ENCODE results near the gene NPPB.

Gene NPPB

GRCh38 chr1:11835441-11836225 lies 23.1 kb downstream of the NPPB start:
- no peak for DNase-seq (ENCODE audit: low read depth in 2 of 2, low spot score in 1 of 2)

DNA sequence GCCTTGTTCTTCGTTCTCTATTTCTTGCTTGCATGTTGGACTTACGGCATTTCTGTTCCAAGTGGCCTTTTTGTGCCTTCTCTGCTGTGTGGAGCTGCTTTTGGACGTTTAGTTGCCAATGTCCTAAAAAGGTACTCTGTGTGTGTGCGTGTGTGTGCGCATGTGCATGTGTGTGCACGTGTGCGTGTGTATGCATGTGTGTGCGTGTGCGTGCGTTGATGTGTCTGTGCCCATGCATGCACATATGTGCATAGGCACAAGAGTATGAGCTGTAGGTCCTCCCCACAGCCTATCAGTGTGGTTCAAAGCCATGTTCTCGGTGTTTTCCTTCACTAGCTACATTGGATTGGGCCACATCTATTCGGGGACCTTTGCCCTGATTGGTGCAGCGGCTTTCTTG lies 24.8 kb downstream of the NPPB start:
- no peak for DNase-seq (ENCODE audit: low read depth in 2 of 2, low spot score in 1 of 2)

- no peak for DNase-seq (ENCODE audit: low read depth in 2 of 2, low spot score in 1 of 2)
These were observed 25.2 kb downstream of the NPPB start for GRCh38 chr1:11833497-11833896.

GRCh38 chr1:11831945-11832725 lies 26.6 kb downstream of the NPPB start:
- DNase-seq (ENCODE audit: low read depth in 2 of 2, low spot score in 1 of 2) = no peak

- no peak for DNase-seq (ENCODE audit: low read depth in 2 of 2, low spot score in 1 of 2)
These were observed 30.2 kb downstream of the NPPB start for GRCh38 chr1:11828511-11828910.

DNA sequence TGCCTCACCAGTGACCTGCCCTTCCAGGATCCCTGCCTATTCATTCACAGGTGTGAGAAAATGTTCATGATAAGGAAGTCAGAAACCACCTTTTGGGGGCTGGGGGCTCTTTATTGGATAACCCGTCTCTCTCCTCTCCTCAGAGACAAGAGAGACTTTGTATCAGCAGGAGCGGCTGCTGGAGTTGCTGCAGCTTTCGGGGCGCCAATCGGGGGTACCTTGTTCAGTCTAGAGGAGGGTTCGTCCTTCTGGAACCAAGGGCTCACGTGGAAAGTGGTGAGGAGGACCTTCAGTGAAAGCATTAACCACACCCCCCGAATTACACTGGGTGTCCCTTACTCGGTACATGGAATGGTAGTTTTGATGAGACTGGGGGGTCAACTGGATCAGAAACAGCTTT lies 31.8 kb downstream of the NPPB start:
- DNase-seq (ENCODE audit: low read depth in 2 of 2, low spot score in 1 of 2) = no peak

- no peak for DNase-seq (ENCODE audit: low read depth in 2 of 2, low spot score in 1 of 2)
These were observed 33.6 kb downstream of the NPPB start for GRCh38 chr1:11825131-11825530.

DNA sequence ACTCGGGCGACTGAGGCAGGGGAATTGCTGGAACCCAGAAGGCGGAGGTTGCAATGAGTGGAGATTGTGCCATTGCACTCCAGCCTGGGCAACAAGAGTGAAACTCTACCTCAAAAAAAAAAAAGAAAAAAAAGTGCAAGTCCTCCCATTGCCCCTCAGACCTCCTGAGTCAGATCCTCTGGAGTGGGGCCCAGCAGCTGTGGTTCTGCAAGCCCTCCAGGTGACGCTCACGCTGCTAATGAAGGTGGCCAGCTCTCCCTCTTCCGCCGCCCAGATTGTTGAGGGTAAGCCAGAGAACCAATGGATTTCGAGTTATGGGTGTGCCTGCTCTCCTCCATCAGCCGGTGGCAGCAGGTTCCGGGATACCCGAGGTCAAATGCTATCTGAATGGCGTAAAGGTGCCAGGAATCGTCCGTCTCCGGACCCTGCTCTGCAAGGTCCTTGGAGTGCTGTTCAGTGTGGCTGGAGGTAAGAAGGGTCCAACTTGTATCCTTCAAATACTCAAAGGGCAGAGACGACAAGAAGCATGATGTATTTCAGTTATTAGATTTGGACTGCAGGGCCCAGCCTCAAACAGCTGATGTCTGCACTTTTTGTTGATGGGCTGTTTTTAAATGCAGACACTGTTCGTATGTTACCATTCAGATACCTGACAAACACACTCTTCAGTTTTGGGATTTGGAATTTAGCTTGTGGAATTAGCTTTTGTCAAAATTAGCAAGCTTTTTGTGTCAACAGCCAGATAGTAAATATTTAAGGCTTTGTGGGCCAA lies 35.2 kb downstream of the NPPB start:
- DNase-seq (ENCODE audit: low read depth in 2 of 2, low spot score in 1 of 2) = no peak

DNA sequence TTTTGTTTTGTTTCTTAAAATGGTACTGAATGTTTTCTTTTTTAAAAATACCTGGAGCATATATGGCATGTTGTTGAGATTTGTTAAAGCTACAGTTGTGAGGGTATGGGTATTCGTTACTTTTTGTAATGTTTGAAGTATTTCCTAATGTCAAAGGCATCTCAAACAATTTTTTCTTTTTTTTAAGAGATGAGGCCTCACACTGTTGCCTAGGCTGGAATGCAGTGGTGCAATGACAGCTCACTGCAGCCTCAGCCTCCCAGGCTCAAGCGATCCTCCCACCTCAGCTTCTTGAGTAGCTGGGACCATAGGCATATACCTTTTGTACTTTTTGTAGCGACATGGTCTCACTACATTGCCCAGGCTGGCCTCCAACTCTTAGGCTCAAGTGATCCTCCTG lies 36.7 kb downstream of the NPPB start:
- no peak for DNase-seq (ENCODE audit: low read depth in 2 of 2, low spot score in 1 of 2)

GRCh38 chr1:11817192-11817591 lies 41.6 kb downstream of the NPPB start:
- DNase-seq (ENCODE audit: low read depth in 2 of 2, low spot score in 1 of 2) = no peak

DNA sequence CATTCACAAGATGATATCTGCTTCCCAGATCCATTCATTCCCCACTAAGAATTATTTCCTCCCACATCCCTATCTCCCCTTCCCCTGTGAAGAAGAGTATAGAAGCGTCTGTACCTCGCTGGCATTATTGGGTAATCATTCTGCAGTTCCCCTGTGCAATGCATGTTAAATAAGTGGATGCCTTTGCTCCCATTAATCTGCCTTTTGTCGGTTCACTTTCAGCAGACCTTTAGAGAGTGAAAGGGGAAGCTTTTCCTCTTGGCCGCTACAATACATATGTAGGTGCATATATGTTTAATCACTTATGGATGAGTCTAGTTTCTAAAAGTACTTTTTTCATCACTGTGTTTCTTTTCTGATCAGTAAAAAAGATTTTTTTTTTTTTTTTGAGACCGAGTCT lies 45.7 kb downstream of the NPPB start:
- no peak for DNase-seq (ENCODE audit: low read depth in 2 of 2, low spot score in 1 of 2)

All from stimulated activated CD8-positive, alpha-beta memory T cell treated with anti-CD3 and anti-CD28 coated beads, Interleukin-4, amount 100 ng/mL, for 1 hour (primary cell).